ENCODE measurements around the gene SLC1A2.

SLC1A2 gene

DNA sequence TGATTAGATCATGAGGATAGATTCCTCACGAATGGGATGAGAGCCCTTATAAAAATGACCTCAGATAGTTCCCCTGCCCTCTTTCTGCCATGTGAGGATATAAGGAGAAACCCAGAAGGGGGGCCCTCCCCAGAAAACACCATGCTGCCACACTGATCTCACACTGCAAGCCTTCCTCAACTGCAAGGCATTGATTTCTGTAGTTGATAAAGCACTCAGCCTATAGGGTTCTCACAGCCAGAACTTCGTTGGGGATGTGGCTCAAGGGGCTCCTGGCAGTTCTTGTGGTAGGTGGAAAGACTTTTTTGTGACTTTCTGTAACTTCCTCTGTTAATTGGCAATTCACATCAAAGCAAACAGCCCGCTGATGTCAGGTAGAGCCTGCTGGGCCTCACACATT is 171.5 kb downstream of the SLC1A2 start:
- TF ChIP-seq, protein P1, sequence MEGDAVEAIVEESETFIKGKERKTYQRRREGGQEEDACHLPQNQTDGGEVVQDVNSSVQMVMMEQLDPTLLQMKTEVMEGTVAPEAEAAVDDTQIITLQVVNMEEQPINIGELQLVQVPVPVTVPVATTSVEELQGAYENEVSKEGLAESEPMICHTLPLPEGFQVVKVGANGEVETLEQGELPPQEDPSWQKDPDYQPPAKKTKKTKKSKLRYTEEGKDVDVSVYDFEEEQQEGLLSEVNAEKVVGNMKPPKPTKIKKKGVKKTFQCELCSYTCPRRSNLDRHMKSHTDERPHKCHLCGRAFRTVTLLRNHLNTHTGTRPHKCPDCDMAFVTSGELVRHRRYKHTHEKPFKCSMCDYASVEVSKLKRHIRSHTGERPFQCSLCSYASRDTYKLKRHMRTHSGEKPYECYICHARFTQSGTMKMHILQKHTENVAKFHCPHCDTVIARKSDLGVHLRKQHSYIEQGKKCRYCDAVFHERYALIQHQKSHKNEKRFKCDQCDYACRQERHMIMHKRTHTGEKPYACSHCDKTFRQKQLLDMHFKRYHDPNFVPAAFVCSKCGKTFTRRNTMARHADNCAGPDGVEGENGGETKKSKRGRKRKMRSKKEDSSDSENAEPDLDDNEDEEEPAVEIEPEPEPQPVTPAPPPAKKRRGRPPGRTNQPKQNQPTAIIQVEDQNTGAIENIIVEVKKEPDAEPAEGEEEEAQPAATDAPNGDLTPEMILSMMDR (IDR thresholded peaks at IDR 0.05), result no peak

DNA sequence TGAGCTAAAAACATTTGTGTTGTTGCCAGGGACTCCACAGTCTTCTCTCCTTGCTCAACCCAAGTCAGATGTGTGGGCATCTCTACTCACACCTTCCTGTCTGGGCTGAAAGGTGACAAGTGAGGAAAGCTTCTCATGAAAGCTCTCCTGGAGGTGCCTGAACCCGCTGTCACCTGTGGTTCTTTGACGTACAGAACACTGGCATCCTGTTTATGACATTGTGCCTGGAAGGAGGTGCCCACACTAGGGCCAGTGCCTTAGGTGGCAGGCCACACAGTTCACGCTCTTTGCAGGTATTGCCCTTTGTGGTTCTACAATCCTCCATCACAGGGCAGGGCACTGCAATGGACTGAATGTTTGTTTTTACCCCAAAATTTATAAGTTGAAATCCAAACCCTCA is 171.9 kb downstream of the SLC1A2 start:
- TF ChIP-seq, protein P1 (IDR thresholded peaks at IDR 0.05), result no peak

DNA sequence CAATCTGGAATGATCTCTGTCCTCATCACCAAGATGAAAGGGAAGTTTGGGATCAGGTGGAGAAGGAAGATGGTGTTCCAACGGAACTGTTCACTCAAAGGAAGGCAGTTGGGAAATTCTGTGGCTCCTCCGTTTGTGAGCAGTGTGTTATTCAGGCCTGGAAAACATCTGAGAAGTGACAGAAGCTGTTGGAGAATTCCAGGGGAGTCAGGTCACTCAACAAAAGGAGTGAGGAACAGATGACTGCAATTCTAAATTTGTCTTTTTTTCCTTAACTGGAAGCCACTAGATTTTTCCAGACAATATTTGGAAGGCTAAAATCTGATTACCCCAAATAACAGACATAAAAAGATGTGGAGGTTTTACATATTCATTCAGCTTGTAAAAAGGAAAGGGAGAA is 172.6 kb downstream of the SLC1A2 start:
- TF ChIP-seq, protein P1 (IDR thresholded peaks at IDR 0.05), result no peak

DNA sequence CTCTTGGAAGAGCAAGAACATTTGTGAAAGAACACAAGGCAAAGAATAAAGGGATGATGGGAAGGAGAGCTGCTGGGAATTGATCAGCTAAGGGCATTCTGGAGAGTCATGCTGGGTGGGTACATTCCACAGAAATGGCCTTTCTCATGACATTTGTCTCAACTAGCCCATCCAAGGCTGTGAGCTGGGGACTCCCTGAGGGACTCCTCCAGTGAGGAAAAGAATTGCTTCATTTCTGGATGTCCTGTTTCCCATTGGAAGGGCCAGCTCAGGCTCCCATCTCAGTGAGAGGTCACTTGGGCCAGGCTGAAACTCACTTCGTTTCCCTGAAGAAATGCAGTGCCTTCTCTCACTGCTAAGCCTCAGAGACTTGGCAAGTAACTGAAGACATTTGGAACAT is 173.6 kb downstream of the SLC1A2 start:
- TF ChIP-seq, protein P1 (IDR thresholded peaks at IDR 0.05), result no peak

DNA sequence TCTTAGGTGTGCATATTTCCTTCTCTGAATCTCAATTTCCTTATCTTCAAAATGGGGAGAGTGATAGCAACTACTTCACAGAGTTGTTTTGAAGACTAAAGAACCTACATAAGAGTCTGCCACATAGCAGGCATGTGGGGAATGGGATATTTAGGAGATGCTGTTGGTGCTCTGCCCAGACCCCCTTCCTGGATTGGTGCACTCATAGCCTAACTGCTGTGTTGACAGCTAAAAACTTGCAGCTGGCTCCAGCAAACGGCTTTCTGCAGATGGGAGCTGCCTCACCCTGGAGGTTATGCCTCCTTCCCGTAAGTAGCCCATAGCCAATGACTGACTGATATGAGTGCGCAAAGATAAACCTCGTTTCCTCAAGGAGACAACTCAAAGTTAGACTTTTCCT is 174.3 kb downstream of the SLC1A2 start:
- TF ChIP-seq, protein P1 (IDR thresholded peaks at IDR 0.05), result no peak

DNA sequence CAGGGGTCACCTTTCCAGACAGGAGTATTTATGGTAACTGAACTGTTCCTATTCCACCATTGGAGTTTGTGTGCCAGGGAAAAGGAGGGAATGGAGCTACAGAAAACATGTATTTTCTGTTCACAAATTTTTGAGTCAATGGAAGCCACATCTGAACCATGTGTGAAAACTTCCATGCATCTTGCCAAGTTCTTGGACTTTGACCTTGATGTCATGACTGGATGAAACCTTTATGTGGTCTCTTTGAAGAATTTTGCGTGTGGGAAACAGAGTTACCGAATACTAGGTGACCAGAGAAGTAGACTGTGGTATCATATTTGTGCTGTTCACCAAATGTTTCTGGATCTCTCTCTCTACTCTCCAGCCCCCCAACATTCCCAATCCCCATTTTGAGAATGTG is 175.6 kb downstream of the SLC1A2 start:
- TF ChIP-seq, protein P1 (IDR thresholded peaks at IDR 0.05), result no peak

DNA sequence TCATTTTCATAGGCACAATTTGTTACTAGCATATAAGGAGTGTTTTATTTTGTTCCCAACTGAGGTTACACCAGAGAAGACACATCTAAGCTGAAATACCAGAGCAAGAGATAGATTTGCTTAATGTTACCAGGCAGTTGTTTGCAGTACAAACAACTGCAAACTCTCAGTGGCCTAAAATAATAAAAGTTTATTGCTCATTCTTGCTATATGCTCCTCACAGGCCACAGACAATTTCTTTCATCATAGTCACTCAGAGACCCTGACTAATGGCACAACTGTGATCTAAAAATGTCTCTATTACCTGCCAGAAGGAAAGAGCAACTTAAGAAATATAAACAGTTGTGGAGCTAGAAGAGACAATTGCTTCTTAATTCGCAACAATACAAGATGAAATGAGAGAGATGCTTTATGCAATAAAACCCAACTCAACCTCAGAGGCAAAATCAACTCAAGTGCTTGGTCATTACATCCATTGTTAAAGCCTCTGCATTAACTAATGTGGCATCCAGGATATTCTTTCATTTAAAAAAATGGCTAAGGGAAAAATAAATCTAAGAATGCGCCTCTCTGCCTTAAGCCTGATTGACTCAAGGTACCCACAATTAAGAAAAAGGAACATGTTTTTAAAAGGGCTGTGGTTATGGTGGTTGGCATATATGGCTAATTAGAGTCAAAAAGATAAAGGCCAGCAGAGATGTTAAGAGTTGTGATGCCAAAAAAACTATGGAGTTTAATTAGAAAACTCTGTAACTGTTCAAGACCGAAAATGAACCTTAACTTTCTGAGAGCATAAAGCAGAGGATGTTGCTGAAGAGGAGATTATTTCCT is 176.7 kb downstream of the SLC1A2 start:
- TF ChIP-seq, protein P1 (IDR thresholded peaks at IDR 0.05), result no peak

Measured in LNCAP (cell line).